Measurements from ENCODE around the gene C17orf50.

The C17orf50 gene

GRCh38 chr17:35757243-35757642, 3.4 kb upstream of the C17orf50 start:
- DNase-seq: no peak

DNA sequence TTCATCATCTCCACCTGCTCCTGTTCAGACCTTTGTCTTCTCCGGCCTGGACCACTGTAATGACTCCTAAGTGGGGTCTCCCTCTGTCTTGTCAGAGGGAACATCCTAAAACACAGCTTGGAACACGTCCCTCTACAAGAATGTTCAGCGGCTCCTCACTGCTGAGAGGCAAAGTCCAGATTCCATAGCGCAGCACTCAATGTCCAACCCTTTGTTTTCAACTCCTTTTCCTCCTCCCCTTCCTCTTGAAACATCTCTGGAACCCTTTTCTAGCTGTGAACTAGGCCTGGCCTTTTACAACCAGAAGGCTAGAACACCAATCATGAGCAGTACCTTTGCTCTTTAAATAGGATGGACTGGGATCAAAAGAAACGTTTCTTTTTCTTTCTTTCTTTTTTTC, 914 bp downstream of the C17orf50 start:
- DNase-seq: no peak

GRCh38 chr17:35763767-35764122, 3.1 kb downstream of the C17orf50 start:
- no peak for DNase-seq

- DNase-seq: peak; percentile 62 to 69
Observed at GRCh38 chr17:35764123-35764991, 3.7 kb downstream of the C17orf50 start.

- no peak for DNase-seq
Observed at GRCh38 chr17:35765086-35765710, 4.5 kb downstream of the C17orf50 start.

DNA sequence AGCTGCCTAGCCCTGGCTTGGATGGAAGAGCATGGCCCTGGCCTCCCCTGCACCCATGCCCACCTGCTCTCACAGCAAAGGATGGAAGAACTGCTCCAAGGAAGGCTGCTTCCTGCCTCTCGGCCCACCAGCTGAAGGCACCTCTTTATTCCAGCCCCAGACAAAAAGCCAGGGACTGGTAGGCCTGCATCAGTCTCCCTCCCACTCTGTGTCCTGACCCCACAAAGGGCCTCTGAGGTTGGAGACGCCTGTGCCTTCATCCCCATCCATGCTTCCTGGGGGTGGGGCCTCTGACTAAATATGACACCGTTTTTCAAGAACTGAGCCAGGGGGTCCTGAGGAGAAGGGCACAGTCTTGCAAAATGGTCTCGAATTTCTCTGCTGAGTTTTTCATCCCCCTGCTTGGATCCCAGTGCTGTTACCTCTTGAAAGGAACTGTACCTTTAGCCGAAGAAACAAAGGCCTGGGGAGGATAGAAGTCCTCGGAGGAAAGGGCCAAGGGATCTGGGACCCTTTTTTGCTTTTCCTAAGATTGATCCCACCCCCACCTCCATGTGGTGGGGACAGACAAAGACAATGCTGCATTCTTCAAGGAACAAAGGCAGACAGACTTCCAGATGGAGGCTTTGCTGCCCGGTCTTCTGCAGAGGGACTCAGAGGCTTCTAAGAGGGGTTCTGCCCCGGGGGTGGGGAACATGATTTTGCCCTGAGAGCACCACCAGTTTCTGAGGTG, 5.2 kb downstream of the C17orf50 start:
- no peak for DNase-seq

GRCh38 chr17:35766489-35766877, 5.8 kb downstream of the C17orf50 start:
- no peak for DNase-seq

- peak in 1 of 2 donors; percentile 34 for DNase-seq
Observed at GRCh38 chr17:35766903-35767510, 6.3 kb downstream of the C17orf50 start.

GRCh38 chr17:35768797-35769196, 8.1 kb downstream of the C17orf50 start:
- no peak for DNase-seq

DNA sequence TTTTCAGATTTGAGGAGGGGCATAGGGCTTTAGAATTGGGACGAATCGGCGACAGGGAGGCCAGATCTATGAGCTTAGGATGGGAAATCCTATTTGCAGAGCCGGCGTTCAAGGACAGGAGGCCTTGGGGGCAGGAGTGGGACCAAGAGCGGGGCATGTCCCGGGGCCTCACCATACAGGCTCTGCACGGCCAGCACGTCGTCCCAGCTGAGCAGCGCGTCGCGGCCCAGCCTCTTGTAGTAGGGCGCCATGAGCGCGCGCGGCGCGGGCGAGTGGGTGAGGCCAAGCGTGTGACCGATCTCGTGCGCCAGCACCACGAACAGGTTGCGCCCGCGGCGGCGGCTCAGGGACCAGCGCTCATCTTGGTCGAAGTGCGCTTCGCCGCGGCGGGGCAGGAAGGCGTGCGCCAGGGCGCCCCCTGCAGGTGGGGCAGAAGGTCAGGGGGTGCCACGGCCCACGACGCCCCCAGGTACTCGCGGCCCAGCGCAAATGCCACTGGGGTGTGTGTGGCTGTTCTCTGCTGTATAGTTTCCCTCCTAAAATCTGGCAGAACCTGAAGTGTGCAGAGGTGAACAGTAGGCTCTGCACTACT, 9.3 kb downstream of the C17orf50 start:
- no peak for DNase-seq

- no peak for DNase-seq
Observed at GRCh38 chr17:35773129-35773528, 12.4 kb downstream of the C17orf50 start.

DNA sequence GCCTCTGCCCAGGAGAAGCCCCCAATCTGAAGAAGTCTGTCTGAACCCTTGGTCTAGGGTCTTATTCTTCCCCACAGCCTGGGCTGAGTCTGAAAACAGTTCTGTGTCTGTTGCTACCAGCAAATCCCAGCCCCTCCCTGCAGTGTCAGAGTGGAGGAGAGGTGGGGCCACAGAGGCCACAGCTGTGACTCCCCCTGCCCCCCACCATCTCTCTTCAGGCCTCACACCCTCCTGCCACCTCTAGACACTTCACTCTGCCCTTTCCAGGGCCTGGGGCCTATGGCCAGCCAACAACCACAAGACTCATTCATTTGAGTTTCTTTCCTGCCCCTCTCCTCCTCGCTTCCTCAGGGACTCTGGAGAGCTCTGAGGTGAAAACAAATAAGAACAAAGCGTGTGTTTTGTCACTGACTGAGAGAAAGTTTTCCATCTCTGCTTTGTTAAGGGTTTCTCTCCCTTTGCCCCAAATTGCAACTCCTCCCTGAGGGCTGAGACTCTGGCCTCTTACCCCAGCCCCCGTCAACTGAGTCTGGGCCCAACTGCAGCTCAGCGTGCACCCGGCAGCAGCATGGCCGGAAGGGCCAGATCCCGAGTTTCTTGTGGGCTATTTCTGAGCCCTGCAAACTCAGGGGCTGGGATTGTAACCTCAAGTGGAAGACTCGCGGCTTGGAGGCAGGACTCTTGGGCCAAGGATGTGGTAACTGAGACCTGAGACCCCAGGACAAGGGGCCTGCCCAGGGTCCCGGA, 13.2 kb downstream of the C17orf50 start:
- DNase-seq: no peak

DNA sequence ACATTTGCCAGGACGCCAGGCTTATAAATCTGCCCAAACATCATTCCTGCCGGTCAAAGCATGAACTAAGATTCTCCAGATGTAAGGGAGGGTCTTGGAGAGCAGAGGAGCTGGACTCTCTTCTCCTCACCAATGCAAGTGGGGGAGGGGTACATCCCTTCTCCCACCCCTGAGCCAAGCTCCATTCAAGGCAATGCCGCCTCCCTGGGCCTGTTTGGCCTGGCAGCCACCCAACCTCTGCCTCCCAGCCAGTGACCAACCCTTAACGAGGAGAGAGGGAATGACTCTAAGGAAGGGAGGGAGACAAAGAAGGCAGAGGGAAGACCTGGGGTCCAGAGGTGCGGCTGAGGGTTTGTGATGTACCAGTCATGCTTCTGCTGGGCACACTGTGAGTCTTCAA, 13.8 kb downstream of the C17orf50 start:
- DNase-seq: peak in 1 of 2 donors; percentile 20

- no peak for DNase-seq
Observed at GRCh38 chr17:35775039-35775438, 14.4 kb downstream of the C17orf50 start.

- no peak for DNase-seq
Observed at GRCh38 chr17:35775583-35775982, 14.9 kb downstream of the C17orf50 start.

GRCh38 chr17:35778641-35779196, 18.0 kb downstream of the C17orf50 start:
- no peak for DNase-seq

DNA sequence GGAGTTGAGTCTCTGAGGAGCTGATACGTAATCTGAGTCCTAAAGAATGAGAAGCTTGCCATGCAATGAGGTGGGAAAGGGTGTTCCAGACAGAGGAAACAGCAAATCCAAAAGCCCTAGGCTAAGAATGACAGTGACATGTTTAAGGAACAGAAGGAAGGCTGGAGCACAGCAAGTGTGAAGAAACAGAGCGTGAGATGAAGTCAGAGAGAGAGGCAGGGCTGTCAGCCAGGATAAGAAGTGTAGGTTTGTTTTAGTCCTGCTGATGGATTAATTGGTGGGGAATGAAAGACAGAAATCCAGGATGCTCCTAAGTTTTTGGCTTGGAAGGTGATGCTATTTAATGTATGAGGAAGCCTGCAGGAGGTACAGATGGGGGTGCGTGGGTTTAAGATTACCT, 20.3 kb downstream of the C17orf50 start:
- no peak for DNase-seq

GRCh38 chr17:35784895-35785294, 24.2 kb downstream of the C17orf50 start:
- DNase-seq: no peak

- DNase-seq: no peak
Observed at GRCh38 chr17:35786941-35787432, 26.3 kb downstream of the C17orf50 start.

GRCh38 chr17:35788477-35789368, 28.0 kb downstream of the C17orf50 start:
- DNase-seq: no peak

DNA sequence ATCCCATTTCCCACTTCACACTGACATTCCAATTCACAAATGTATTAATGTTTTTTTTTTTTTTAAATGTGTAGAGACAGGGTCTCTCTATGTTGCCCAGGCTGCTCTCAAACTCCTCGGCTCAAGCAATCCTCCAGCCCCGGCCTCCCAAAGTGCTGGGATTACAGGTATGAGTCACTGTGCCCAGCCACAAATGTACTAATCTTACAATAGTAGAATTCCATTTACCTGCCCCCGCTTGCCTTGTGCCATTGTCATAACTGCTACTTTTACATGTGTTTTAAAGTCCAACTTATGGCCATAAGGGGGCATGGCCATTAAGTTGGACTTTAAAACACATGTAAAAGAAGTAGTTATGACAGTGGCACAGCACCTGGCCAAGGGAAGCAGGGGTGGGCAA, 30.2 kb downstream of the C17orf50 start:
- no peak for DNase-seq
